LNCaP clone FGC (cell line): ENCODE measurements around the gene RALGAPA1.

Experiments
- DNase-seq: peaks from one replicate; pipeline ENCODE4 v3.0.0-alpha.2; 2011; ENCODE audit warnings: low read depth
- H3K4me3 ChIP-seq: 2 replicates; pipeline ENCODE4 v1.5.1; 2011; ENCODE audit warnings: mild to moderate bottlenecking, low read depth, low read length, control low read depth
- TF ChIP-seq, protein P1 (sequence below): IDR thresholded peaks from 2 replicates; pipeline ENCODE4 v1.5.1; 2012; ENCODE audit warnings: mild to moderate bottlenecking; ENCODE audit not compliant: control insufficient read depth, insufficient read depth; ENCODE audit errors: extremely low read depth

Gene RALGAPA1

GRCh38 chr14:35760143-35760542 lies 49.0 kb downstream of the RALGAPA1 start:
- TF ChIP-seq, protein P1, sequence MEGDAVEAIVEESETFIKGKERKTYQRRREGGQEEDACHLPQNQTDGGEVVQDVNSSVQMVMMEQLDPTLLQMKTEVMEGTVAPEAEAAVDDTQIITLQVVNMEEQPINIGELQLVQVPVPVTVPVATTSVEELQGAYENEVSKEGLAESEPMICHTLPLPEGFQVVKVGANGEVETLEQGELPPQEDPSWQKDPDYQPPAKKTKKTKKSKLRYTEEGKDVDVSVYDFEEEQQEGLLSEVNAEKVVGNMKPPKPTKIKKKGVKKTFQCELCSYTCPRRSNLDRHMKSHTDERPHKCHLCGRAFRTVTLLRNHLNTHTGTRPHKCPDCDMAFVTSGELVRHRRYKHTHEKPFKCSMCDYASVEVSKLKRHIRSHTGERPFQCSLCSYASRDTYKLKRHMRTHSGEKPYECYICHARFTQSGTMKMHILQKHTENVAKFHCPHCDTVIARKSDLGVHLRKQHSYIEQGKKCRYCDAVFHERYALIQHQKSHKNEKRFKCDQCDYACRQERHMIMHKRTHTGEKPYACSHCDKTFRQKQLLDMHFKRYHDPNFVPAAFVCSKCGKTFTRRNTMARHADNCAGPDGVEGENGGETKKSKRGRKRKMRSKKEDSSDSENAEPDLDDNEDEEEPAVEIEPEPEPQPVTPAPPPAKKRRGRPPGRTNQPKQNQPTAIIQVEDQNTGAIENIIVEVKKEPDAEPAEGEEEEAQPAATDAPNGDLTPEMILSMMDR, result no peak
- no peak for DNase-seq
- H3K4me3 ChIP-seq, result no peak overlapping the region

- no peak for DNase-seq
- TF ChIP-seq, protein P1, result no peak
- H3K4me3 ChIP-seq, result no peak overlapping the region
Observed at GRCh38 chr14:35758523-35759129, 50.5 kb downstream of the RALGAPA1 start.

- DNase-seq, result no peak
- no peak overlapping the region for H3K4me3 ChIP-seq
- TF ChIP-seq, protein P1, result no peak
Observed at GRCh38 chr14:35754671-35755070, 54.4 kb downstream of the RALGAPA1 start.

GRCh38 chr14:35752380-35752779 lies 56.7 kb downstream of the RALGAPA1 start:
- TF ChIP-seq, protein P1, result no peak
- no peak overlapping the region for H3K4me3 ChIP-seq
- DNase-seq, result no peak

GRCh38 chr14:35750202-35750904 lies 58.7 kb downstream of the RALGAPA1 start:
- DNase-seq, result no peak
- TF ChIP-seq, protein P1, result no peak
- H3K4me3 ChIP-seq, result no peak overlapping the region

DNA sequence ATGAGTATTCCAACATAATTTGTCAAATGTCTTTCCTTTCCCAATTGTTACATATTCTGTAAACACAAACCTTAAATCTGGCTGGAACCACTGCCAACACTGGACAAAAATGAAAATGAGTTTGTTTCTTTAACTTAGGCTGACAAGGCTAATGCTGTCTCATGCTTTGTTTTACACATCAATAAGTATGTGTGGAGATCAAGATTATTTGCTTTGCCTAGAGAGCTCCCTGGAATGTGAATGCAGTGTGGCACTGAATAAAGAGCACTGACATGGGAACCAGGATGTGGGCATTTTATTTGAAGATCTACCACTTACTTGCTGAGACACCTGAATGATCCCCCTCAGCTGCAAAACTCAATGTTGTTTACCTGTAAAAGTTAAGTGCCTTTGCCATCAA lies 61.7 kb downstream of the RALGAPA1 start:
- TF ChIP-seq, protein P1, result no peak
- no peak overlapping the region for H3K4me3 ChIP-seq
- peak; percentile 70 for DNase-seq

GRCh38 chr14:35742442-35742841 lies 66.7 kb downstream of the RALGAPA1 start:
- TF ChIP-seq, protein P1, result no peak

More at GRCh38 chr14:35742442-35742841, 66.7 kb downstream of the RALGAPA1 start:
- DNase-seq, result no peak
- no peak overlapping the region for H3K4me3 ChIP-seq
